Measurements from ENCODE around the gene ARSB. TPM values are rescaled to one million over a fixed set of nuclear protein-coding genes. Genes with fewer than 3 reads are reported as not detected.

The ARSB gene
- total RNA-seq, 1 experiment from 2014 or later, result 18.1 TPM

- intact Hi-C loops (cut with micrococcal nuclease; ENCODE audit: unreplicated experiment), result no loop called here
- H3K4me1 ChIP-seq (ENCODE audit: control insufficient read depth, insufficient read depth, low read length), result no peaks in the 10 kb centered on the region
- ATAC-seq, result no peak
- CTCF ChIA-PET, result no interaction called here
- BruUV-seq (replicated peaks), result no TSS peak
- H3K36me3 ChIP-seq (ENCODE audit: control insufficient read depth, insufficient read depth, low read length), result no peaks in the 10 kb centered on the region
- POLR2A ChIA-PET, result no interaction called here
- H3K4me3 ChIP-seq (ENCODE audit: low read depth in 2 of 2, low read length in 2 of 2), result no peak overlapping the region
- TF ChIP-seq POLR2AphosphoS5 (IDR thresholded peaks at IDR 0.05; ENCODE audit: low read depth, low read length) (no peak), REST (IDR thresholded peaks at IDR 0.05; ENCODE audit: insufficient read depth in 1 of 2, low read depth in 2 of 2, low read length in 1 of 2) (no peak), SIN3A (IDR thresholded peaks at IDR 0.05; ENCODE audit: borderline replicate concordance, insufficient read depth, low read depth, low read length) (no peak), TCF7L2 (IDR thresholded peaks at IDR 0.05; ENCODE audit: low read depth, low read length) (no peak)
- TF ChIP-seq, protein P1, sequence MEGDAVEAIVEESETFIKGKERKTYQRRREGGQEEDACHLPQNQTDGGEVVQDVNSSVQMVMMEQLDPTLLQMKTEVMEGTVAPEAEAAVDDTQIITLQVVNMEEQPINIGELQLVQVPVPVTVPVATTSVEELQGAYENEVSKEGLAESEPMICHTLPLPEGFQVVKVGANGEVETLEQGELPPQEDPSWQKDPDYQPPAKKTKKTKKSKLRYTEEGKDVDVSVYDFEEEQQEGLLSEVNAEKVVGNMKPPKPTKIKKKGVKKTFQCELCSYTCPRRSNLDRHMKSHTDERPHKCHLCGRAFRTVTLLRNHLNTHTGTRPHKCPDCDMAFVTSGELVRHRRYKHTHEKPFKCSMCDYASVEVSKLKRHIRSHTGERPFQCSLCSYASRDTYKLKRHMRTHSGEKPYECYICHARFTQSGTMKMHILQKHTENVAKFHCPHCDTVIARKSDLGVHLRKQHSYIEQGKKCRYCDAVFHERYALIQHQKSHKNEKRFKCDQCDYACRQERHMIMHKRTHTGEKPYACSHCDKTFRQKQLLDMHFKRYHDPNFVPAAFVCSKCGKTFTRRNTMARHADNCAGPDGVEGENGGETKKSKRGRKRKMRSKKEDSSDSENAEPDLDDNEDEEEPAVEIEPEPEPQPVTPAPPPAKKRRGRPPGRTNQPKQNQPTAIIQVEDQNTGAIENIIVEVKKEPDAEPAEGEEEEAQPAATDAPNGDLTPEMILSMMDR (IDR thresholded peaks at IDR 0.05), result no peak
- no peak overlapping the region for H3K27ac ChIP-seq (ENCODE audit: low read length)
- H3K27me3 ChIP-seq (ENCODE audit: control insufficient read depth, insufficient read depth, low read length), result no peaks in the 10 kb centered on the region; the same call in 1 of the 2 replicates
- no peaks in the 10 kb centered on the region for H3K9me3 ChIP-seq (ENCODE audit: control insufficient read depth, insufficient read depth, low read depth, low read length)
- in situ Hi-C loops (cut with HindIII; ENCODE audit: low pct_unique_long_range_greater_than_20kb, low sequenced_read_pairs), result no loop called here
- no peak for DNase-seq (ENCODE audit: low read depth, low spot score)
These were observed 249.2 kb downstream of the ARSB start for GRCh38 chr5:78735834-78736463.

- no peaks in the 10 kb centered on the region for H3K36me3 ChIP-seq (ENCODE audit: control insufficient read depth, insufficient read depth, low read length)
- no peaks in the 10 kb centered on the region for H3K4me1 ChIP-seq (ENCODE audit: control insufficient read depth, insufficient read depth, low read length)
- H3K4me3 ChIP-seq (ENCODE audit: low read depth in 2 of 2, low read length in 2 of 2), result no peak overlapping the region
- no peak for TF ChIP-seq POLR2AphosphoS5 (IDR thresholded peaks at IDR 0.05; ENCODE audit: low read depth, low read length)
- TF ChIP-seq, protein P1 (IDR thresholded peaks at IDR 0.05), result no peak
- no peak for TF ChIP-seq REST (IDR thresholded peaks at IDR 0.05; ENCODE audit: insufficient read depth in 1 of 2, low read depth in 2 of 2, low read length in 1 of 2)
- TF ChIP-seq TCF7L2 (IDR thresholded peaks at IDR 0.05; ENCODE audit: low read depth, low read length), result no peak
- TF ChIP-seq SIN3A (IDR thresholded peaks at IDR 0.05; ENCODE audit: borderline replicate concordance, insufficient read depth, low read depth, low read length), result no peak
- H3K27me3 ChIP-seq (ENCODE audit: control insufficient read depth, insufficient read depth, low read length), result no peaks in the 10 kb centered on the region; the same call in 1 of the 2 replicates
- CTCF ChIA-PET, result no interaction called here
- intact Hi-C loops (cut with micrococcal nuclease; ENCODE audit: unreplicated experiment), result no loop called here
- no peak for ATAC-seq
- H3K27ac ChIP-seq (ENCODE audit: low read length), result no peak overlapping the region
- in situ Hi-C loops (cut with HindIII; ENCODE audit: low pct_unique_long_range_greater_than_20kb, low sequenced_read_pairs), result no loop called here
- no peaks in the 10 kb centered on the region for H3K9me3 ChIP-seq (ENCODE audit: control insufficient read depth, insufficient read depth, low read depth, low read length)
- no peak for DNase-seq (ENCODE audit: low read depth, low spot score)
- no TSS peak for BruUV-seq (replicated peaks)
- POLR2A ChIA-PET, result no interaction called here
These were observed 250.2 kb downstream of the ARSB start for GRCh38 chr5:78734950-78735349.
